ENCODE measurements around the gene PKN1.
A peak's percentile ranks its signal among the peaks of the same experiment; 100 is the strongest.

PKN1 gene

DNA sequence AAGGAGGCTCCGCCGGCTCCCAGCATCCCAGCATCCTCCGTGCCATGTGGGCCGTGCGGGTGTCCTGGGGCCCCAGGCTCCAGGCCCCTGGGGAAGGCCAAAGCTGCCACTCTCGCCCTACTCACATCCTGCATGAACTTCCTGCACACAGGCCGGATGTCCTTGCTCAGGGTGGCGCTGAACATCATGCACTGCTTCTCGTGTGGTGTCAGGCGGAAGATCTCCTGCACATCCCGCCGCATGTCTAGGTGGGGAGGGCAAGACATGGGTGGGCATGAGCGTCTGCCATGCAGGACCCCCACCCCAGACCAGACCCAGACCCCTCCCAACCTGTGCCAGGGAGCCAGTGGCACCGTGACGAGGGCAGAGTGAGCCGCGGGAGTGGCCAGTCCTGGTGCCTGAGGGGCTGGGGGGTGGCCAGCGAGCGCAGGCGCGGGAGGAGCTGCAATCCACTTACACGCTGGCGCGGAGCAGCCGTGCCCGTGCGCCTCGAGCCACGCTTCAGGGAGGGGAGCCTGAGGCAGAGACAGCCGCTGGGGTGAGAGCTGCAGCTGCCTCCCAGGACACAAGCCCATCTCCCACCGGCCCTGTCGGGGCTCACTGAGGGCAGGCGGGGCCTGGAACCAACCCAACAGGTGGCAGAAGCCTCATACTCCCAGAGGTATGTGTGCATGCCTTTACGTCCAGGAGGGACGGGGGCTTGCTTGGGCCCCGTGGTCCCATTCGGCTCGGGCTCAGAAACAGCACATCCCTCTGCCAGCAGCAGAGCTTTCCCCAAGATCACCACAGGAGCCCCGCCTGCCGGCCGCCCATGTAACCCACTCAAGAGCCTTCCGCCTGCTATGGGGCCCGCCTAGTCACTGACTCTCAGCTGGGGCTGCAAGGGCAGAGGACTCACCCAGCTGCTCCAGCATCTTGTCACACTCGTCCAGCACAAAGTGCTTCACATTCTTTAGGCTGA, 22.7 kb upstream of the PKN1 start:
- Histone ChIP-seq H3K36me3 (ENCODE audit: insufficient read depth, low read length) (peaks cover 63% of the 10 kb centered on the region), H3K4me3 (ENCODE audit: low read length) (no peak overlapping the region), H3K9me3 (ENCODE audit: low read length) (no peaks in the 10 kb centered on the region), H3K27me3 (ENCODE audit: insufficient read depth, low read length) (no peaks in the 10 kb centered on the region), H2AFZ (ENCODE audit: low read depth, low read length) (no peak overlapping the region), H3K4me1 (ENCODE audit: insufficient read depth, low read length) (peaks cover 4% of the 10 kb centered on the region)

DNA sequence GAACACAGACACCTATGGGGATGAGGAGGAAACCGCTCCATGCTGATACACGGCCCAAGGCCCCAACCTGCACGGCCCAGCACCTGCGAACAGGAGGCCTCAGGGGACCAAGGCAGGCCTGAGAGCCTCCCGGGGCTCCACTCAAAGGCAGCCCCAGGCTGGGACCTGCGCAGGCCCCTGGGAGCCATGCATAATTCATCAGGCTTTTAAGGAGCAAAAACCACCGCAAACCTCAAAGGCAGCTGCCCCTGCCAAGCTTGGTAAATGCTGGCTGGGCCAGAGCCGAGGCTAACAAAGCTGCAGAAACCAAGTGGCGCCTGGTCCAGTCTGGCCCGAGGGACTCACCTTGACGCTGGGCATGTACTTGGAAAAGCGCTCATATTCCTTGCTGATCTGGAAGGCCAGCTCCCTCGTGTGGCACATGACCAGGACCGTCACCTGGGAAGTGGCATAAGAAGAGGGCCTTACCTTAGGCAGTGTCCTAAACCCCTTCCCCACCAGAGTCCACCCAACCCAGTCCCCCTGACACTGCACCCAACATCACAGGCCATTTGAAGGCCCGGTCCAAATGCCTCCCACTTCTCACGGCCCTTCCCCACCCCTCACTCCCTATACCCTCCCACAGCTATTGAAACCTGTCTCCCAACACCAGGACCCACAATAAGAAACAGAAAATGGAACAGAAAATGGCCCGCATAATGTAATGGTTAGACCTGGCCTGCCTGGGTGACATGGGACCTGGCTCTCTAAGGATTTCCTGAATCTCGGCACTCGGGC, 21.8 kb upstream of the PKN1 start:
- H3K27me3 ChIP-seq (ENCODE audit: insufficient read depth, low read length) = no peaks in the 10 kb centered on the region
- no peak overlapping the region for H2AFZ ChIP-seq (ENCODE audit: low read depth, low read length)
- peaks cover 7% of the 10 kb centered on the region for H3K4me1 ChIP-seq (ENCODE audit: insufficient read depth, low read length)
- H3K4me3 ChIP-seq (ENCODE audit: low read length) = no peak overlapping the region
- no peaks in the 10 kb centered on the region for H3K9me3 ChIP-seq (ENCODE audit: low read length)
- H3K36me3 ChIP-seq (ENCODE audit: insufficient read depth, low read length) = peaks cover 64% of the 10 kb centered on the region

DNA sequence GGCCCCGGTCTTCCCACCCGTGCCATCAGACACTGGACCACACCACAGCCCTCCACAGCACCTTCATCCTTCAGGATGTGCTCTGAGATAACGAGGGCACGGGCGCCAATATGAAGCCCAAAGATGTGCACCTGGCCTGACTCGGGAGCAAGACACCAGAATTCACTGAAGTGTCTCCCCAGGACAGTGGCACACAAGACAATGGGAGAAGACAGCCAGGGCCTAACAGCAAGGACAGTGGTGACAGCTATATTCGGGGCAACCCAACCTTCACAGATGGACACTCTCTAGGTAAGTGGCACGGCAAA, 21.2 kb upstream of the PKN1 start:
- Histone ChIP-seq H3K4me3 (ENCODE audit: low read length) (no peak overlapping the region), H3K4me1 (ENCODE audit: insufficient read depth, low read length) (peaks cover 9% of the 10 kb centered on the region), H3K9me3 (ENCODE audit: low read length) (no peaks in the 10 kb centered on the region), H3K36me3 (ENCODE audit: insufficient read depth, low read length) (peaks cover 64% of the 10 kb centered on the region), H3K27me3 (ENCODE audit: insufficient read depth, low read length) (no peaks in the 10 kb centered on the region), H2AFZ (ENCODE audit: low read depth, low read length) (no peak overlapping the region)

DNA sequence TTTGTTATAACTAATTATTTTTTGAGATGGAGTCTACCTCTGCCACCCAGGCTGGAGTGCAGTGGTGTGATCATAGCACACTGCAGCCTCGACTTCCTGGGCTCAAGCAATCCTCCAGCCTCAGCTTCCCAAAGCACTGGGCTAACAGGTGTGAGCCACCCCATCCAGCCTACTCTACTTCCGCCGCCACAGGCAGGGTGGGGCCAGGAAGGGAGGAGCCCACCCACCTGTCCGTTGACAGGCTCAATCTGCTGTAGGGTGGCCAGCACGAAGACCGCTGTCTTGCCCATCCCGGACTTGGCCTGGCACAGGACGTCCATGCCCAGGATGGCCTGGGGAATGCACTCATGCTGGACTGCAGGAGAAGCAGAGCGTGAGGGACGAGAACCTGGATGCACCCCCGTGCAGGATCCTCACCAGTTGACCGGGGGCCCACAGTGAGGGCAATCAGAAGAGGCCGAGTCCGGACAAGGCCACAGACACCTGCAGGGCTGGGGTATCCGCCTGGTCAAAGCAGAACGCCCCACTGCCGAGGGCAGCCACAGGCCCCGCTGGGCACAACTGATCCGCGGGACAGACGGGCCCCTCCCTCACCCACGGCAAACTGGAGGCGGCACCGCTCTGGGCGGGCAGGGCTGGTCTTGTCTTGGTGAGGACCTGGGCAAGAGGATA, 20.6 kb upstream of the PKN1 start:
- H3K36me3 ChIP-seq (ENCODE audit: insufficient read depth, low read length) = peaks cover 61% of the 10 kb centered on the region
- no peak overlapping the region for H2AFZ ChIP-seq (ENCODE audit: low read depth, low read length)
- H3K27me3 ChIP-seq (ENCODE audit: insufficient read depth, low read length) = no peaks in the 10 kb centered on the region
- H3K4me1 ChIP-seq (ENCODE audit: insufficient read depth, low read length) = peaks cover 12% of the 10 kb centered on the region
- H3K4me3 ChIP-seq (ENCODE audit: low read length) = no peak overlapping the region
- H3K9me3 ChIP-seq (ENCODE audit: low read length) = no peaks in the 10 kb centered on the region

DNA sequence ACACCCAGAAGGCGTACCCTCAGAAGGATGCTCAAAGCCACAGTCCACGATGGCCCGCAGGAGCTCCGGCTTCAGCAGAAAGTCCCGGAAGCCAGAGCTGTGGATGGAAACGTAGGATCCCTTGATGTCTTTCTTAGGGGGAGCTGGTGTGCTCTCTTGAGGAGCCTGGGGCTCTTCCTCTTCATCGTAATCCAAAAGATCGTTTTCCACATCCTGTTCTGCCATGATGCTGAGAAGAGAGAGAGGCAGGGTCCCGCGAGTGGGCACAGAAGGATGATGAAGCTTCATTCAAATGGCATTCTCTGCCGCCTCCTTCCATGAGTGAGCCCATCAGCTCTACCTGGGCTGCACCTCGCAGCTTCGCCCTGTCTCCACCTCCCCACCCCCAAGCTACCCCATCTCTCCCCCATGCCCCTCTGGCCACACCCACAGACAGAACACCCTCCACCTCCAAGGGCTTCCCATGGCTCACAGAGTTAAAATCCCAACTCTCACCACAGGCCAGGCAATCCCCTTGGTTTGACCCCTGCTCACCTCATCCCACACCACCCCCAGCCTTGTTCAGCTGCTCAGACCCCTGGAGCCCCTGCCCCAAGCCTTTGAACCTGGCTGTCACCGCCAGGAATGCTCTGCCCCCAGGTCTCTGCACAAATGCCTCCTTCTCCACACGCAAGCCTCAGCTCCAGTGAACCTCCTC, 20.0 kb upstream of the PKN1 start:
- H3K4me3 ChIP-seq (ENCODE audit: low read length) = no peak overlapping the region
- H2AFZ ChIP-seq (ENCODE audit: low read depth, low read length) = no peak overlapping the region
- peaks cover 54% of the 10 kb centered on the region for H3K36me3 ChIP-seq (ENCODE audit: insufficient read depth, low read length)
- peaks cover 12% of the 10 kb centered on the region for H3K4me1 ChIP-seq (ENCODE audit: insufficient read depth, low read length)
- H3K9me3 ChIP-seq (ENCODE audit: low read length) = no peaks in the 10 kb centered on the region
- H3K27me3 ChIP-seq (ENCODE audit: insufficient read depth, low read length) = no peaks in the 10 kb centered on the region

DNA sequence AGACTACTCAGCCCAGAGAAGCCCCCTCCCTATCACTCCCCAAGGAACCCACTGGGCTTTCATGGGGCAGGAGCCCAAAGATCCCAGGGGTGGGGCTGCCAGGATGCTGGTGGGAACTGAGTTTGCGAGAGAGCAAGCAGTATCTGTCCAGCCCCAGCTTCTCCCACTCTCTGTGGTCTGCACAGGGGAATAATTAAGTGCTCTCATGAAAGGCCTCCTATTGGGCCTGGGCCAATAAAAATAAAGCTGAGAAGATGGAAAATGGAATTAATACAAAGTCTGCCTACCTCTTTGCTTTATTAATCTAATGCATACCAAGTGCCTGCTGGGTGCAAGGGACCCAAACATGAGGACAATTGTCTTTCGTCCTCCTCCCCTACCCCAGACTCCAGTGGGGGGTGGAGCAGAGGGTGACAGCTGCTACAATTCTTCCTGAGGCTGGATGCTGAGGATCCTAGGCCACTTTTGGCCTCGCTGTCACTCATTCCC, 19.4 kb upstream of the PKN1 start:
- Histone ChIP-seq H3K9me3 (ENCODE audit: low read length) (no peaks in the 10 kb centered on the region), H2AFZ (ENCODE audit: low read depth, low read length) (no peak overlapping the region), H3K27me3 (ENCODE audit: insufficient read depth, low read length) (no peaks in the 10 kb centered on the region), H3K4me3 (ENCODE audit: low read length) (no peak overlapping the region), H3K4me1 (ENCODE audit: insufficient read depth, low read length) (peaks cover 12% of the 10 kb centered on the region), H3K36me3 (ENCODE audit: insufficient read depth, low read length) (peaks cover 48% of the 10 kb centered on the region)

DNA sequence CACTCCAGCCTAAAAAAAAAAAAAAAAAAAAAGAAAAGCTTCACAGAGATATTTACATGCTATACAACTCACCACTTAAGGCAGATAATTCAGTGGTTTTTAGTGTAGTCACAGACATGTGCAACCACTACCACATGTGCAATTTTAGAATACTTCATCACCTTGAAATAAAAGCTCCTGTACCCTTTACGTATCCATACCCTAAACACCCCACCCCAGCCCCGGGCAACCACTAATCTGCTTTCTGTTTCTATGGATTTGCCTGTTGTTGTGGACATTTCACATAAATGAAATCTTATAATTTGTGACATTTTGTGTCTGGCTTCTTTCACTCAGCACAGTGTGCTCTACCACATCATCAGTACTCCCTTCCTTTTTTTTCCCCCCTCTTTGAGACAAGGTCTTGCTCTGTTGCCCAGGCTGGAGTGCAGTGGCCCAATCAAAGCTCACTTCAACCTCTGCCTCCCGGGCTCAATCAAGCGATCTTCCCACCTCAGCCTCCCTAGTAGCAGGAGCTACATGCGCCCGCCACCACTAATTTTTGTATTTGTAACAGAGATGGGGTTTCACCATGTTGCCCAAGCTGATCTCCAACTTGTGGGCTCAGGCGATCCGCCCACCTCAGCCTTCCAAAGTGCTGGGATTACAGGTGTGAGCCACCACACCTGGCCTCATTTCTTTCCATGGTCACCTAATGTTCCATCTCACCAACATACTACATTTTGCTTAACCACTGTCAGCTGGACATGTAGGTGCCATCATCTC, 18.0 kb upstream of the PKN1 start:
- no peak overlapping the region for H3K4me3 ChIP-seq (ENCODE audit: low read length)
- H3K4me1 ChIP-seq (ENCODE audit: insufficient read depth, low read length) = peaks cover 12% of the 10 kb centered on the region
- H3K36me3 ChIP-seq (ENCODE audit: insufficient read depth, low read length) = peaks cover 35% of the 10 kb centered on the region

DNA sequence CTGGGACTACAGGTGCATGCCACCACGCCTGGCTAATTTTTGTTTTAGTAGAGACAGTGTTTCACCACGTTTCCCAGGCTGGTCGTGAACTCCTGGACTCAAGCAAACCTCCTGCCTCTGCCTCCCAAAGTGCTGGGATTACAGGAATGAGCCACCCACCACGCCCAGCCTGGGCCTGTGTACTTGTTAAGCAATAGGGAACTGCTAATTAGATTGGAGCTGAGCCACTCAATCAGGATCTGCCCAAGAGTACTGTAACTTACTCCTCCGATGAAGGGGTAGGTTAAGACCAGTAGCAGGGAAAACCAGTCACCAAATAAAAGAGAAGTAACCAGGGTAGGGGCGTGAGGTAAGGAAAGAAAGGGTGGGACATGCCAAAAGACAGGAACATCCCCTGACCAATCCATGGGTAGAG, 16.3 kb upstream of the PKN1 start:
- peaks cover 12% of the 10 kb centered on the region for H3K4me1 ChIP-seq (ENCODE audit: insufficient read depth, low read length)
- no peak overlapping the region for H2AFZ ChIP-seq (ENCODE audit: low read depth, low read length)
- H3K36me3 ChIP-seq (ENCODE audit: insufficient read depth, low read length) = peaks cover 17% of the 10 kb centered on the region
- no peaks in the 10 kb centered on the region for H3K9me3 ChIP-seq (ENCODE audit: low read length)
- H3K4me3 ChIP-seq (ENCODE audit: low read length) = no peak overlapping the region
- no peaks in the 10 kb centered on the region for H3K27me3 ChIP-seq (ENCODE audit: insufficient read depth, low read length)

More for the DNA sequence above, 18.0 kb upstream of the PKN1 start:
- H2AFZ ChIP-seq (ENCODE audit: low read depth, low read length) = no peak overlapping the region
- H3K27me3 ChIP-seq (ENCODE audit: insufficient read depth, low read length) = no peaks in the 10 kb centered on the region
- no peaks in the 10 kb centered on the region for H3K9me3 ChIP-seq (ENCODE audit: low read length)

DNA sequence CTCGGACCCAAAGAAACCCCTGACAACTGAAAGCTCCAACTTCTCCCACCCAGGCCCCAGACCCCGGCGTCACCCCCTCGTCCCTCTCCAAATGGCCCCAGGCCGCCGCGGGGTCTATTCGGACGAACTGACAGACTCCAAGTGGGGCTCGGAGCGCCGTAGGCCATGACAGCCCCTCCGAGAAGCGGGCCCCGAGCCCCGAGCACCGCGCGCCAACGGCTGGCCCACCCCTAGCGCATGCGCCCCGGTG, 14.3 kb upstream of the PKN1 start:
- peaks cover 9% of the 10 kb centered on the region for H3K4me1 ChIP-seq (ENCODE audit: insufficient read depth, low read length)
- no peaks in the 10 kb centered on the region for H3K9me3 ChIP-seq (ENCODE audit: low read length)
- H2AFZ ChIP-seq (ENCODE audit: low read depth, low read length) = no peak overlapping the region
- peak overlapping the region; percentile 88 for H3K4me3 ChIP-seq (ENCODE audit: low read length)
- H3K36me3 ChIP-seq (ENCODE audit: insufficient read depth, low read length) = peaks cover 2% of the 10 kb centered on the region
- H3K27me3 ChIP-seq (ENCODE audit: insufficient read depth, low read length) = no peaks in the 10 kb centered on the region

DNA sequence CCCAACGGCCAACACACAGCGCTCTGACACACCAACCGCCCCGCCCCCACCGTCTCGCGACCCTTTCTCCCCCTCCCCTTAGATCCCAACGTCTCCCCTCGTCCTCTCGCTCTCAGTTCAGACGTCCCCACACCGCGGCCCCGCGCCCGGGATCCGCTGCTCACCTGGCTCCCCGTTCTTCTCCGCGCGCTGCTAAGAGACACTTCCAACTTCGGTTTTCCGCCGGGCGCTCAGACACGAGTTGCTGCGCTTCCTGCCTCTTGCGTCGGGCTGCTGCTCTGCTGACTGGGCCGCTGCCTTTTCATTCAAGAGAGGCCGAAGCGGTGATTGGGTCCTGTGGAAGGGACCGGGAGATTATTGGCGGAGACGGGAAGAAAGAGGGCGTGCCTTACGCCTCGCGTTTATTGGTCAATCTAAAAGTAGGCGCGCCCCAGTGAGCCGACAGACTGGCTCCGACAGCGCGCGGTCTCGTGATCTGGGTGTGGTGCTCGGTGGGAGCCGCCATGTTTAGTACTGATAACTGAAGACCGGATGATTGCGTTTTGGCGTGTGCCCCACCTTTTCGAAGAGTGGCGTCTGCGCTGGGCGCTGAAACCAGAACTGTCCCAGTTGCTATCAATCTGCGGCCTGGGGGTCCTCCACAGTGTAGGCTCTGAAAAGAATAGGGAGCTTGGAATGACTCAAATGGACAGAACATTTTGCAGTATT, 13.8 kb upstream of the PKN1 start, which contains the start of gene DDX39A:
Gene DDX39A, minus strand, starts transcription at position 236 of the 708 bp plus-strand sequence. CDS start 6,121 bp downstream, outside the sequence.
- Histone ChIP-seq H2AFZ (ENCODE audit: low read depth, low read length) (peak within 1 kb of the TSS; percentile 43), H3K4me1 (ENCODE audit: insufficient read depth, low read length) (peaks cover 9% of the 10 kb centered on the region), H3K27me3 (ENCODE audit: insufficient read depth, low read length) (no peaks in the 10 kb centered on the region)

DNA sequence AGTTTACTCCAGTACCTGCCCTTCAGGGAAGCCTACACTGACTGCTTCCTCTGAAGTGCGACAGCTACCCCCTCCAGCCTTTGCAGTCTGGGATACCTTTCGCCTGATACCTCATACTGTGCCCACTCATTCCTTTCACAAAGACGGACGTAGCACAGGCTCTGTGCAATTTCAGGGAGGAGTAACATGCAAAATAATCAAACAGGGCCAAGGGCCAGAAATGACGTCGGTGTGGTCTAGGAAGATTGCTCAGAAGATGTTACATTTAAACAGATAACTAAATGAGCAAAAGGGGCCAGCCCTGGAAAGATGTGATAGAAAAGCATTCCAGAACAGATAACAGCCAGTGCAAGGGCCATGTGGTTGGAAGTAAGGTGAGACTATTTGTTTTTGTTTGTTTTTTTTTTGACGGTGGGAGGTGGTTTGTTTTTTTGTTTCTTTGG, 7.4 kb upstream of the PKN1 start:
- H2AFZ ChIP-seq (ENCODE audit: low read depth, low read length) = no peak overlapping the region
- no peak overlapping the region for H3K4me3 ChIP-seq (ENCODE audit: low read length)
- no peaks in the 10 kb centered on the region for H3K36me3 ChIP-seq (ENCODE audit: insufficient read depth, low read length)
- H3K9me3 ChIP-seq (ENCODE audit: low read length) = no peaks in the 10 kb centered on the region
- no peaks in the 10 kb centered on the region for H3K4me1 ChIP-seq (ENCODE audit: insufficient read depth, low read length)
- H3K27me3 ChIP-seq (ENCODE audit: insufficient read depth, low read length) = no peaks in the 10 kb centered on the region

More for the DNA sequence above, 13.8 kb upstream of the PKN1 start, which contains the start of gene DDX39A:
- Histone ChIP-seq H3K9me3 (ENCODE audit: low read length) (no peaks in the 10 kb centered on the region), H3K4me3 (ENCODE audit: low read length) (peak within 1 kb of the TSS; percentile 88), H3K36me3 (ENCODE audit: insufficient read depth, low read length) (peaks cover 2% of the 10 kb centered on the region)
